Activated T-helper 1 cell treated with Interleukin-2 at 50 U/mL for 16 hours (primary cell): ENCODE measurements around the gene NEK11.
"Not testable (repeated sequence)": the region's sequence is repeated elsewhere in the genome, so short reads cannot be mapped to it uniquely, and the experiment has no call there.

ENCODE experiments used
- DNase-seq: peaks from one replicate; pipeline ENCODE4 v3.0.0-alpha.2; 2020; ENCODE audit warnings: low read depth

Gene NEK11

GRCh38 chr3:131361066-131361463 lies 334.4 kb downstream of the NEK11 start:
- DNase-seq = not testable (repeated sequence)

- no peak for DNase-seq
Measured at GRCh38 chr3:131361464-131362421, 335.1 kb downstream of the NEK11 start.

- DNase-seq = no peak
Measured at GRCh38 chr3:131363275-131363674, 336.6 kb downstream of the NEK11 start.

GRCh38 chr3:131370935-131371687 lies 344.4 kb downstream of the NEK11 start:
- no peak for DNase-seq

DNA sequence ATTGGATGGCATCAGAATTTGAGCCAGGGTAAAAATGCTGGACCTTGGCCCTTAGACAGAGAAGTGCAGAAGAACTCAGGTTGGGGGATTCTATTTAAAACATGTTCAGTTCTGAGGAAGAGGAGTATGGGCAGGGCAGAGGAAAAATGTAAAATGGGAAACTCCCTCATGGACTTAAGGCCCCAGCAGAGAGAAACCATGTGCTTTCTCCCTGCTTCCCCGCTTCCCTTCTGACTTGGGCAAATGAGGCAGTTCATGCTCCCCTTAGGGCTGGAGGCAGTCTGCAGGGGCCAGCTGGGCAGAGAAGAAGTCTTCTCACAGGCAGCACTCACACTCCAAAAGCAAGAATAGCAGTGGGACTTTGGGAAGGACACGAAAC lies 345.0 kb downstream of the NEK11 start:
- no peak for DNase-seq

DNA sequence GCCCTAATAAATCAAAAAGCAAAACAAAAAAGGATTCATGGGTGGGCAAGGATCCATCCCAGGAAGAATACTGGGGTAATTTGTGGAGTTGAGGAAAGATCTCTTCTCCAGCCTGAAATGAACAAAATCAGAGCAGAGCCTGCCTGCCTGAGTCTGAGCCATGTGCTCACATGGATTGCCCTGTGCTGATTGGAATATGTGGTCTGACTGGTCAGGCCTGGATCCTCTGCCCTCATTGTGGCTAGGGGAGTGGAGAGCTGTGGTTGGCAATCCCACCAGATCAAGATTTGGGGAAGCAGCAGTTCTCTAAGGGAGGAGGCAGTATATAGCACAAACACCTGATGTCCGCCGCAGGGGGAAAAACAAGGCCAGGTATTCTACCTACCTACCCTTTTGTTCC lies 348.1 kb downstream of the NEK11 start:
- DNase-seq = no peak

DNA sequence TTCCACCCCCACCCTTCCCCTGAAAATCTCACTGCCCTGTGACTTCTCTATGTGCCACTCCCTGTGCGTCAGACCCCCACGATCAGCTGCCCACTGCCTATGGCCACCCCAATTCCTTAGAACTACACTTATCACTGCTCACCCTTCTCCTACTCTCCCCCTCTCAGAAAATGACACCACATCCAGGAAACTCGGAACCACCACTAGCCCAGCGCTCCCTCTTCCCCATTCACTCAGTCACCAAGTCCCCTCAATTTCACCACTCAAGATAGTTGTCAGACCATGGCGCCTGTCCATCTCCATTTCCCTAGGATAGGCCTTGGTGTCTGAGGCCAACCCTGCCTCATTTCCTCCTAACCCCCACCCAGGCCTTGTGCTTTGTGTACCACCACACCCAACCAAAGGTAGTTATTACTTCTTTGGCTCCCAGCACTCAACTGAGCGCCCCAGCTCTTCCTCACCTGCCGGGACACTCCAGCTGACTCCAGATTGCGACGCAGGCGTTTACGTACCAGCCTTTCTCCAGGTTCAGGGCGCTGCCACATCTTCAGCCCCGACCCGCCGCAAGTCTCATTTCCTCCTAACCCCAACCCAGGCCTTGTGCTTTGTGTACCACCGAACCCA lies 354.3 kb downstream of the NEK11 start:
- not testable (repeated sequence) for DNase-seq

DNA sequence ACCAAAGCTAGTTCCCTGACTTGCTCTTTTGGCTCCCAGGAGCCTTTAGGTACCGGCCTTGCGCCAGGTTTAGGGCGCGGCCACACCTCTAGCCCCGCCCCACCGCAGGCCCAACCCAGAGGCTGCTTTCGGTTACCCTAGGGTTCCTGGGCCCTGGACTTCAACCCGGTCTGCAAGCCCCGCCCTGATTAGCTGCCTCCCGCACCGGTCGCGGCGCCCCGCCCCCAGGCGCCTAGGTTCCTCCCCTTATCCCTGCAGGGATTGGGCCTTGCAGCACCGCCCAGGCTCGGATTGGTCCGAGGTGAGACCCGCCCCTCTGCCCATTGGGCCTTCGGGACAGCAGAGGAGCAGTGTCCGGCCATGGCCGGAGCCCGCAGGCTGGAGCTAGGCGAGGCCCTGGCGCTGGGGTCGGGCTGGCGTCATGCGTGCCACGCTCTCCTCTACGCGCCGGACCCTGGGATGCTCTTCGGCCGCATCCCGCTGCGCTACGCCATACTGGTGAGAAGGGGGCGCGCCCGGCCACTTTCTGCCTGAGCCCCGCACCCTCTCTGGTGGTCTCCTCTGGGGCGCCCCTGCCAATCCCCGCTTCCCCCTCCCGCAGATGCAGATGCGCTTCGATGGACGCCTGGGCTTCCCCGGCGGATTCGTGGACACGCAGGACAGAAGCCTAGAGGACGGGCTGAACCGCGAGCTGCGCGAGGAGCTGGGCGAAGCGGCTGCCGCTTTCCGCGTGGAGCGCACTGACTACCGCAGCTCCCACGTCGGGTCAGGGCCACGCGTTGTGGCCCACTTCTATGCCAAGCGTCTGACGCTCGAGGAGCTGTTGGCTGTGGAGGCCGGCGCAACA lies 355.0 kb downstream of the NEK11 start, which contains the start of gene NUDT16:
TSS of gene NUDT16 (plus strand) at position 330 of the 847 bp plus-strand sequence. CDS start at position 361, 31 bp downstream.
- DNase-seq = peak; percentile 94

DNA sequence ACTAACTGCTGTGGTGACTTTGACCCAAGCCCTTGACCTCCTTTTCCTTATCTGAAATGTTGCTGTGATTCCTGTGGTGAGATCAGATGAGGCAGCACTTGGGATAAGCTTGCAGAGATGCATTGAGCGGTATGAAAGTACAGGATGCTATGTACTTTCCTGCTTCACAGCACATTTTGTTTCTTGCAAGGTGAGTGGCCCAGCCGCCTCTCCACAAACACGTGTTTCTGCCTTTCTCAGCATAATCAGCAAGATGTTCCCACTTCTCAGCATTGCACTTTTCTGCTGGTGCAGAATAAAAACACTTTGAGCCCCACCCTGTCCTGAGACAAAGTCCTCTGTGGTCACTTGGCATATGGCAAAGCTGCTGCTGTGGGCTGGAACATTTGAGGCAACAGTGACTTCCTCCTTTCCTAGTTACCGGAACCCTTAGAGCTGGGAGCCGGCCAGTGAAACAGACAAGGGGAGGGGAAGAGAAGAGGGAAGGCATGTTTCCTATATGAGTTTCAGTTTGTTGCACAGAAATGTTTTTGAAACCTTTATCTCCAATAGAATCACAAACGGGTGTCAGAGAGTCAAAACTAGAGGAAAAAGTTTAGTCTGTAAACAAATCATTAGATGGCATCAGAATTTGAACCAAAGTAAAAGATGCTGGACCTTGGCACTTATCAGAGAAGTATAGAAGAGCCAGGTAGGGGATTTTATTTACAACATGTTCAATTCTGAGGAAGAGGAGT lies 359.9 kb downstream of the NEK11 start:
- no peak for DNase-seq

DNA sequence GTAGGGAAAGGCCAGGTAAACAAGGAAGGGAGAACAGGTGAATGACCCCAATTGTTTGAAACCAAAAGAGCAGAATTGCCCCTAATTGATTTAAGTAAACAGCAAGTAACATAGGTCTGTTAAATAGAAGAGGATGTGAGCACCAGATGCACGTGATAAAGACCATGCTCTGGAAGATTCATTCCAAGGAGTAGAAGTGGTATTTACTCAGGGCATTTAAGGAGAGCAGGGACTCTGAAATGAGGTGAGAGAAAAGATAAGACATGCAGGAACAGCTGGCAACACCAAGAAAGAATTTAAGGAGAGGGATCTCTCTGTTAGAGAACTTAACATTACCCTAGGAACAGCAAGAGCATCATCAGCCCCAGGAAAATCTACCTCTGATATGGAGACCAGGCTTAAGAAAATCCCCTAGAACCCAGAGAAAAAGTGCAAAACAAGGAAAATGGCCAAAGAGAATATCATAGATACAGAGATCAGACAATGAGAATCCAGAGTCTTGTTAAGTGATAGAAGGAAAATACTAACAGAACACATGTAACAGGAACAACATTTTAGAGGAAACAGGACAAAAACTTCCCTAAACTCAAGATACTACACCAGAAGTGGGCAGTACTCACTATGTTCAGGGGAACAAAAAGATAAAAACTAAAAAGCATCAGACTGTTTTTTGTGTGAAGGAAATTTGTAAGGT lies 361.3 kb downstream of the NEK11 start:
- DNase-seq = no peak

GRCh38 chr3:131388490-131388799 lies 361.8 kb downstream of the NEK11 start:
- DNase-seq = no peak

DNA sequence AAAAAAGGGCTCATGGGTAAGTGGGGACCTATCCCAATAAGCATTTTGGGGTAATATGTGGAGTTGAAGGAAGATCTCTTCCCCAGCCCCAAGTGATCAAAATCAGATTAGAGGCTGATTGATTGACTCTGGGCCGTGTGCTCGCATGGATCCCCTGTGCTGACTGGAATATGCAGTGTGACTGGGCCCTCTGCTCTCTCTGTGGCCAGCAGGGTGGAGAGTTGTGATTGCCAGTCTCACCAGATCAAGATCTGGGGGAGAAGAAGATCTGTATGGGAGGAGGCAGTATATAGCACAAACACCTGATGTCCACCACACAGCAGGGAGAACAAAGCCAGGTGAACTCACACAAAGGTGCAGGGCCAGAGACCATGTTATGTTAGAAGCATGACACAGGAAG lies 363.7 kb downstream of the NEK11 start:
- no peak for DNase-seq

GRCh38 chr3:131393051-131393450 lies 366.4 kb downstream of the NEK11 start:
- DNase-seq = no peak

- DNase-seq = no peak
Measured at GRCh38 chr3:131393868-131394267, 367.2 kb downstream of the NEK11 start.

GRCh38 chr3:131394400-131394799 lies 367.7 kb downstream of the NEK11 start:
- no peak for DNase-seq

GRCh38 chr3:131396170-131396569 lies 369.5 kb downstream of the NEK11 start:
- no peak for DNase-seq

DNA sequence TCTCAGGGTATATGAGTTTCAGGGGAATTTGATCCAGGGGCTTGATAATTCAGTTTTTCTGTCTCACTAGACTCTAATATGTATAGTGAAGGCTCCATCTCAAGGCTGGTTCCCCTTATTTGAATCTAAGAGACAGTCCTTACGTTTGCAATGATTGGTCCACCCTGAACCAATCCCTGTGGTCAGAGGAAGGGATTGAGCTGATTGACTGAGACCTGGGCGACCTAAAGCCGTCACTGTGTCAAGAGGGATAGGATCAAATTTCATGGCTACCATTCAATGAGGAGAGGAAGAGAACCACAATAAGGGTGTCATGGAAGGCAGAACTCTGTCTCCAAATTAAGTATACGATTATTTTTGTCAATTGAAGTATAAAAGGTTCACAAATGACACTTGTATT lies 371.2 kb downstream of the NEK11 start:
- no peak for DNase-seq
